Loucy (cell line): Measurements from ENCODE around the gene TUBB4B.

Experiments
- H2AFZ ChIP-seq: fragments of 200-600 bp; sonication (generic); 2 replicates; pipeline ENCODE4 v1.6.0; 2016; ENCODE audit warnings: antibody characterized with exemption, mild to moderate bottlenecking, low read length, moderate library complexity
- H3F3A ChIP-seq: fragments of 200-600 bp; 2 replicates; pipeline ENCODE4 v1.6.0; 2016; ENCODE audit warnings: antibody characterized with exemption, low read depth, mild to moderate bottlenecking
- H3K27me3 ChIP-seq: fragments of 200-600 bp; sonication (generic); 2 replicates; pipeline ENCODE4 v1.6.1; 2014; ENCODE audit warnings: low read length, mild to moderate bottlenecking; ENCODE audit not compliant: insufficient read depth, poor library complexity, severe bottlenecking
- H3K36me3 ChIP-seq: fragments of 200-600 bp; sonication (generic); 2 replicates; pipeline ENCODE4 v1.6.1; 2016; ENCODE audit warnings: low read length; ENCODE audit not compliant: insufficient read depth
- H3K4me1 ChIP-seq: fragments of 200-600 bp; sonication (generic); 2 replicates; pipeline ENCODE4 v1.5.1; 2014; ENCODE audit warnings: low read length, mild to moderate bottlenecking; ENCODE audit not compliant: insufficient read depth, poor library complexity, severe bottlenecking
- H3K4me2 ChIP-seq: fragments of 200-600 bp; sonication (generic); 2 replicates; pipeline ENCODE4 v1.6.0; 2014; ENCODE audit warnings: antibody characterized with exemption, low read length, low read depth, mild to moderate bottlenecking; ENCODE audit not compliant: poor library complexity, severe bottlenecking
- H3K4me3 ChIP-seq: fragments of 200-600 bp; sonication (generic); 2 replicates; pipeline ENCODE4 v1.5.1; 2014; ENCODE audit warnings: low read length, mild to moderate bottlenecking, mixed read lengths; ENCODE audit not compliant: poor library complexity, severe bottlenecking
- H3K79me2 ChIP-seq: fragments of 200-600 bp; sonication (generic); 2 replicates; pipeline ENCODE4 v1.6.1; 2014; ENCODE audit warnings: low read length; ENCODE audit not compliant: insufficient read depth
- H3K9ac ChIP-seq: fragments of 200-600 bp; sonication (generic); 2 replicates; pipeline ENCODE4 v1.6.0; 2014; ENCODE audit warnings: mild to moderate bottlenecking, low read depth, low read length, moderate library complexity; ENCODE audit not compliant: poor library complexity, severe bottlenecking
- H3K9me2 ChIP-seq: fragments of 200-600 bp; sonication (generic); replicated peaks from 2 replicates; pipeline ENCODE4 v1.6.1; 2016; ENCODE audit warnings: low read depth, low read length, mixed read lengths
- H3K9me3 ChIP-seq: fragments of 200-600 bp; sonication (generic); 2 replicates; pipeline ENCODE4 v1.6.1; 2014; ENCODE audit warnings: mild to moderate bottlenecking, antibody characterized with exemption, low read length, low read depth; ENCODE audit not compliant: insufficient read depth
- H4K20me1 ChIP-seq: fragments of 200-600 bp; sonication (generic); 2 replicates; pipeline ENCODE4 v1.6.0; 2014; ENCODE audit warnings: antibody characterized with exemption, low read length, mild to moderate bottlenecking; ENCODE audit not compliant: insufficient read depth, poor library complexity, severe bottlenecking
- CTCF ChIP-seq: fragments of 200-600 bp; sonication (generic); conservative IDR thresholded peaks from 2 replicates; pipeline ENCODE4 v1.5.1; 2014; ENCODE audit warnings: mild to moderate bottlenecking, antibody characterized with exemption, low read length
- EZH2phosphoT487 ChIP-seq: fragments of 200-600 bp; IDR thresholded peaks from 2 replicates; pipeline ENCODE4 v1.6.1; 2018; ENCODE audit warnings: antibody characterized with exemption, mild to moderate bottlenecking, moderate library complexity, borderline replicate concordance

TUBB4B gene

GRCh38 chr9:137247135-137247915 lies 6.2 kb downstream of the TUBB4B start:
- H3K4me1 ChIP-seq = peaks cover 15% of the 10 kb centered on the region
- H3K9me3 ChIP-seq = no peaks in the 10 kb centered on the region
- no peaks in the 10 kb centered on the region for H3F3A ChIP-seq
- peaks cover 17% of the 10 kb centered on the region for H3K79me2 ChIP-seq
- H2AFZ ChIP-seq = no peak overlapping the region
- peaks cover 17% of the 10 kb centered on the region for H4K20me1 ChIP-seq
- no peak overlapping the region for H3K4me2 ChIP-seq
- no peaks in the 10 kb centered on the region for H3K9me2 ChIP-seq
- TF ChIP-seq CTCF (no peak), EZH2phosphoT487 (no peak)
- no peak overlapping the region for H3K9ac ChIP-seq
- no peaks in the 10 kb centered on the region for H3K27me3 ChIP-seq
- H3K4me3 ChIP-seq = no peak overlapping the region
- H3K36me3 ChIP-seq = peaks cover 15% of the 10 kb centered on the region; the same call in 1 of the 2 replicates

GRCh38 chr9:137247916-137248175 lies 6.8 kb downstream of the TUBB4B start:
- H2AFZ ChIP-seq = no peak overlapping the region
- no peak overlapping the region for H3K9ac ChIP-seq
- H3K79me2 ChIP-seq = peaks cover 12% of the 10 kb centered on the region
- no peak overlapping the region for H3K4me2 ChIP-seq
- H3K9me3 ChIP-seq = no peaks in the 10 kb centered on the region
- peaks cover 10% of the 10 kb centered on the region; the same call in 1 of the 2 replicates for H3K36me3 ChIP-seq
- H3K4me1 ChIP-seq = peaks cover 10% of the 10 kb centered on the region
- TF ChIP-seq CTCF (no peak), EZH2phosphoT487 (no peak)
- no peak overlapping the region for H3K4me3 ChIP-seq
- no peaks in the 10 kb centered on the region for H3F3A ChIP-seq
- no peaks in the 10 kb centered on the region for H3K9me2 ChIP-seq
- H3K27me3 ChIP-seq = no peaks in the 10 kb centered on the region
- H4K20me1 ChIP-seq = peaks cover 11% of the 10 kb centered on the region

GRCh38 chr9:137250329-137251193 lies 9.5 kb downstream of the TUBB4B start:
- Histone ChIP-seq H2AFZ (no peak overlapping the region), H3K9me2 (no peaks in the 10 kb centered on the region), H3K79me2 (peaks cover 14% of the 10 kb centered on the region), H3K27me3 (peaks cover 2% of the 10 kb centered on the region), H3K4me3 (no peak overlapping the region), H3K9me3 (no peaks in the 10 kb centered on the region), H3F3A (no peaks in the 10 kb centered on the region), H4K20me1 (peaks cover 2% of the 10 kb centered on the region), H3K36me3 (no peaks in the 10 kb centered on the region), H3K4me2 (no peak overlapping the region), H3K9ac (no peak overlapping the region), H3K4me1 (peaks cover 19% of the 10 kb centered on the region)
- no peak for TF ChIP-seq EZH2phosphoT487
